ENCODE measurements around the gene ZSWIM8.
"Not testable (repeated sequence)": the region's sequence is repeated elsewhere in the genome, so short reads cannot be mapped to it uniquely, and the experiment has no call there.

ZSWIM8 gene

DNA sequence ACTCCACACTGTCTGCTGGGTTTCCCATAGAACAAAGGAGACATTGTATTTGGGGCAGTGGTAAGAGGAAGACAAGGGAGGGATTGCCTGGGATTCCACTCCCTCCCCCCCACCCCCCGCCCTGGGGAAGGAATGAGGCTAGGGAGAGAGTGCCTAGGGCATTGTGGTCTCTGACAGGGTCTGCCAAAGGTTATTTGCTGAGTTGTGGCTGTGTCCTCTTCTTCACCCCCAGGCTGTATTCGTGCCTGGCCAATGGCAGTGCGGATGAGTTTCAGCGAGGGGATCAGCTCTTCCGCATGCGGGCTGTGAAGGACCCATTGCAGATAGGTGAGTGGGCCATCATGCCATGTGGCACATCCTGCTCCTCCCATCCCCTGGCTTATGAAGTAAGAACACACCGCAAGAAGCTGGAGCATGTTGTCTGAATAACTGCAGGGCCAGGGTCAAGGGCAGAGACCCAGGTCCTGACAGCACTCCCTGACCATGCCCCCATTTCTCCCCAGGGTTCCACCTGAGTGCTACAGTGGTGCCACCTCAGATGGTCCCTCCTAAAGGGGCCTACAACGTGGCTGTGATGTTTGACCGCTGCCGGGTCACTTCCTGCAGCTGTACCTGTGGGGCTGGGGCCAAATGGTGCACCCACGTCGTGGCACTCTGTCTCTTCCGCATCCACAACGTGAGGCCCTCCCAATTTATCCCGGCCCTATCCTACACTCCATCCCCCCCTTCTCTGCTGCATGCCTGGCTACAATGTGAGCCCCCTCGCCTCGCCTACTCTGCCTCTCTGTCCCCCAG lies 3.7 kb downstream of the ZSWIM8 start:
- TF ChIP-seq POLR2A (IDR thresholded peaks at IDR 0.05; ENCODE audit: low read depth, low read length): no peak
- DNase-seq (ENCODE audit: insufficient read length) (no peak), FAIRE-seq (no peak)

DNA sequence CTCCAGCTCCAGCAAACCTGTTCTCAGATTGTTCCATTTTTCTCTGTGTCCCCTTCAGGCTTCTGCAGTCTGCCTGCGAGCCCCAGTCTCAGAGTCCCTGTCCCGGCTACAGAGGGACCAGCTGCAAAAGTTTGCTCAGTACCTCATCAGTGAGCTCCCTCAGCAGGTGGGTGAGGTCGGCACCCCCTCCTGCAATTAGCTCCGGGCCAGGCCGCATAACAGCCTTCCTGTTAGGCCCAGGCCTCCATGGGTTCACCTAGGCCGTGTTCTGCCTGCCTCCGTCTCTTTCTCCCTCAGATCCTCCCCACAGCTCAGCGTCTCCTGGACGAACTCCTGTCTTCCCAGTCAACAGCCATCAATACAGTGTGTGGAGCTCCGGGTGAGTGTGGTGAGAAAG lies 4.3 kb downstream of the ZSWIM8 start:
- no peak for FAIRE-seq

DNA sequence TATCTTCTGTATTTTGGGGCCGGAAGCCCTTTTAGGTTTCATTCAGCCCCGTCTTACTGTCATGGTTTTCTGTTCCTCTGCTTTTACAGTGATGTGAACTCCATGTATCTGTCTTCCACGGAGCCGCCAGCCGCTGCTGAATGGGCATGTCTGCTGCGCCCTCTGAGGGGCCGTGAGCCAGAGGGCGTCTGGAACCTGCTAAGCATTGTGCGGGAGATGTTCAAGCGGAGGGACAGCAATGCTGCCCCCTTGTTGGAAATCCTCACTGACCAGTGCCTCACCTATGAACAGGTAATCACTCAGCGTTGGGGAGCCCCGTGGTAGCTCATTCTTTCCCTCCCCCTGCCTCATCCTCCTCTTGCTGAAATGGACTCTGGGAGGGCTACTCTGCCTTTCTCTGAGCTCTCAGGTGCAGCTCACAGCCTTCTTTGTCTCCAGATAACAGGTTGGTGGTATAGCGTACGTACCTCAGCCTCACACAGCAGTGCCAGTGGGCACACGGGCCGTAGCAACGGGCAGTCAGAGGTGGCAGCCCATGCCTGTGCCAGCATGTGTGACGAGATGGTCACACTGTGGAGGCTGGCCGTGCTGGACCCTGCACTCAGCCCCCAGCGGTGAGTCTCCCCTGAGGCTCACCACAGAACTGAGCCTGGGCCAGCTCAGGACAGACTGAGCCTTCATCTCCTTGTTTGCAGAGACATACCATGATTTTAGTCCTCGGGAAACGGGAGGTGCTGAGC lies 5.7 kb downstream of the ZSWIM8 start:
- FAIRE-seq: no peak
- TF ChIP-seq POLR2A (IDR thresholded peaks at IDR 0.05; ENCODE audit: low read depth, low read length) (no peak), TAF1 (IDR thresholded peaks at IDR 0.05; ENCODE audit: borderline replicate concordance, low read depth, low read length) (no peak), POLR2AphosphoS5 (IDR thresholded peaks at IDR 0.05; ENCODE audit: low read depth, low read length) (no peak)
- no peak for DNase-seq (ENCODE audit: insufficient read length)

More for the DNA sequence above, 4.3 kb downstream of the ZSWIM8 start:
- no peak for DNase-seq (ENCODE audit: insufficient read length)
- TF ChIP-seq POLR2AphosphoS5 (IDR thresholded peaks at IDR 0.05; ENCODE audit: low read depth, low read length) (no peak), TAF1 (IDR thresholded peaks at IDR 0.05; ENCODE audit: borderline replicate concordance, low read depth, low read length) (no peak), POLR2A (IDR thresholded peaks at IDR 0.05; ENCODE audit: low read depth, low read length) (no peak)

DNA sequence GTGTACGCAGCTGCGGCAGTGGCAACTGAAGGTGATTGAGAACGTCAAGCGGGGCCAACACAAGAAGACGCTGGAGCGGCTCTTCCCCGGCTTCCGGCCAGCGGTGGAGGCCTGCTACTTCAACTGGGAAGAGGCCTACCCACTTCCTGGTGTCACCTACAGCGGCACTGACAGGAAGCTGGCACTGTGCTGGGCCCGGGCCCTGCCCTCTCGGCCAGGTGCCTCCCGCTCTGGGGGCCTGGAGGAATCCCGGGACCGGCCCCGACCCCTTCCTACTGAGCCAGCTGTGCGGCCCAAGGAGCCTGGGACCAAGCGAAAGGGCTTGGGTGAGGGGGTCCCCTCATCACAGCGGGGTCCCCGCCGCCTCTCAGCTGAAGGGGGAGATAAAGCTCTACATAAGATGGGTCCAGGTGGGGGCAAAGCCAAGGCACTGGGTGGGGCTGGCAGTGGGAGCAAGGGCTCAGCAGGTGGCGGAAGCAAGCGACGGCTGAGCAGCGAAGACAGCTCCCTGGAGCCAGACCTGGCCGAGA lies 6.5 kb downstream of the ZSWIM8 start:
- no peak for TF ChIP-seq TAF1 (IDR thresholded peaks at IDR 0.05; ENCODE audit: borderline replicate concordance, low read depth, low read length)
- no peak for TF ChIP-seq POLR2A (IDR thresholded peaks at IDR 0.05; ENCODE audit: low read depth, low read length)
- DNase-seq (ENCODE audit: insufficient read length) (no peak), FAIRE-seq (no peak)

DNA sequence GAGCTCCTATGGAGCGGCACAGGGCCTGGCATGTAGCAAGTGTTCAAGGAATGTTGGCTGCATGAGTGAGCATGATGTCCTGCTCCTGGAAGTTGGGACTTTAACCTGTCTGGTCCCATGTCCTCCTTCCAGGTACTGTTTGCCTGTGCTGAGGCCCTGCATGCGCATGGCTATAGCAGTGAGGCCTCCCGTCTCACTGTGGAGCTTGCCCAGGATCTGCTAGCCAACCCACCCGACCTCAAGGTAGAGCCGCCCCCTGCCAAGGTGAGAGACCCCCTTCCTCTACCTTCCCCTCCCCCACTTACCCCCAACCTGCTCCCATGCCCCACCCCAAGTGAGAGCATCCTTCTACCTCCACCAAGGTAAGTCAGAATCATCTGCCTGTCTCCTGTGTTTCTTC lies 8.1 kb downstream of the ZSWIM8 start:
- no peak for TF ChIP-seq POLR2A (IDR thresholded peaks at IDR 0.05; ENCODE audit: low read depth, low read length)
- DNase-seq (ENCODE audit: insufficient read length) (no peak), FAIRE-seq (no peak)

DNA sequence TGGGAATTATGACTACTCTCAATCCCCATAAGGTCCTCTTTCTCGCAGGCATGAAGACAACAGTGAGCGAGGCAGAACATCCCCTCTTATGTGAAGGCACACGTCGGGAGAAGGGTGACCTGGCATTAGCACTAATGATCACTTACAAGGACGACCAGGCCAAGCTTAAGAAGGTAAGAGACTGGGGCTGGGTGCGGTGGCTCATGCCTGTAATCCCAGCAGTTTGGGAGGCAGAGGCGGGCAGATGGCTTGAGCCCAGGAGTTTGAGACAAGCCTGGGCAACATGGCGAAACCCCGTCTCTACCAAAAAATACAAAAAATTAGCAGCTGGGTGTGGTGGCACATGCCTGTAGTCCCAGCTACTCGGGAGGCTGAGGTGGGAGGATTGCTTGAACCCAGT lies 10.1 kb downstream of the ZSWIM8 start:
- DNase-seq (ENCODE audit: insufficient read length); FAIRE-seq: not testable (repeated sequence)

DNA sequence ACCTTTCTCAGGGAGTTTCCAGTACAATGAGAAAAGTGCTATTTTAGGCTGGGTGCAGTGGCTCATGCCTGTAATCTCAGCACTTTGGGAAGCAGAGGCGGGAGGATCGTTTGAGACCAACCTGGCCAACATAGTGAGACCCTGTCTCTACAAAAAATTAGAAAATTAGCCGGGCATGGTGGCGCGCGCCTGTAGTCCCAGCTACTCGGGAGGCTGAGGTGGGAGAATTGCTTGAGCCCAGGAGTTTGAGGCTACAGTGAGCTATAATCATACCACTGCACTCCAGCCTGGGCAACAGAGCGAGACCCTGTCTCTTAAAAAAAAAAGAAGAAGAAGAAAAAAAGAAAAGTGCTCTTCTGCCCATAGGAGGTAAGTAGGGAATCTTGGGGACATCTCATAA lies 10.6 kb downstream of the ZSWIM8 start:
- not testable (repeated sequence) for FAIRE-seq

DNA sequence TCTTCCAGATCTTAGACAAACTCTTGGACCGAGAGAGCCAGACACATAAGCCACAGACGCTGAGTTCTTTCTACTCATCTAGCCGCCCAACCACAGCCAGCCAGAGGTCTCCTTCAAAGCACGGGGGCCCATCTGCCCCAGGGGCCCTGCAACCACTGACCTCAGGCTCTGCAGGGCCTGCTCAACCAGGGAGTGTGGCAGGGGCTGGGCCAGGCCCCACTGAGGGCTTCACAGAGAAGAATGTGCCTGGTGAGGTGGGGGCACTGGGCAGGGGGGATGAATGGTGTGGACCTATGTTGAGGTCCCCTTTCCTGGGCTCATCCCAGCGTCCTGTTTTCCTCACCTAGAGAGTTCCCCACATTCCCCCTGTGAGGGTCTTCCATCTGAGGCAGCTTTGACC lies 11.4 kb downstream of the ZSWIM8 start:
- DNase-seq (ENCODE audit: insufficient read length): no peak
- TF ChIP-seq POLR2AphosphoS5 (IDR thresholded peaks at IDR 0.05; ENCODE audit: low read depth, low read length) (0 out of 2 replicates have a peak, but pooled peaks have one; percentile 14), POLR2A (IDR thresholded peaks at IDR 0.05; ENCODE audit: low read depth, low read length) (no peak; the same call in 1 of the 2 replicates)
- FAIRE-seq: no peak

More for the DNA sequence above, 10.6 kb downstream of the ZSWIM8 start:
- DNase-seq (ENCODE audit: insufficient read length): not testable (repeated sequence)

DNA sequence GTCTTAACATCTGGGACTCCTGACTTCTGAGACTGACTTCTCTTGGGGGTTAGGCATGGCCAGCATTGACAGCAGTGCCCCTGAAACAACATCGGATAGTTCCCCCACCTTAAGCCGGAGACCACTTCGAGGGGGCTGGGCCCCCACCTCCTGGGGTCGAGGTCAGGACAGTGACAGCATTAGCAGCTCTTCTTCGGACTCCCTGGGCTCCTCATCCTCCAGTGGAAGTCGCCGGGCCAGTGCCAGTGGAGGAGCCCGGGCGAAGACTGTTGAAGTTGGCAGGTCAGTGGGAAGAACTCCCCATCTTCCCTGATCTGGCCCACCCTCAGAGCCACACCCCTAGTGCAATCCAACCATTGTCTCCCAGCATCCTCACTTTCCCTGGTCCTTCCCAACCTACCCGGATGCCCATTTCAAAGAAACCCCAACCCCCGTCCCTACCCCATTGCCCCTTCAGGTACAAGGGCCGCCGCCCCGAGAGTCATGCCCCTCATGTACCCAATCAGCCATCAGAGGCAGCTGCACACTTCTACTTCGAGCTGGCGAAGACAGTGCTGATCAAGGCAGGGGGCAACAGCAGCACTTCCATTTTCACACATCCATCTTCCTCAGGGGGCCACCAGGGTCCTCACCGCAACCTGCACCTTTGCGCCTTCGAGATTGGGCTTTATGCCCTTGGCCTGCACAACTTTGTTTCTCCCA lies 12.1 kb downstream of the ZSWIM8 start:
- no peak for FAIRE-seq
- DNase-seq (ENCODE audit: insufficient read length): no peak
- TF ChIP-seq POLR2A (IDR thresholded peaks at IDR 0.05; ENCODE audit: low read depth, low read length): no peak
- TF ChIP-seq TAF1 (IDR thresholded peaks at IDR 0.05; ENCODE audit: borderline replicate concordance, low read depth, low read length): no peak
- TF ChIP-seq POLR2AphosphoS5 (IDR thresholded peaks at IDR 0.05; ENCODE audit: low read depth, low read length): no peak

DNA sequence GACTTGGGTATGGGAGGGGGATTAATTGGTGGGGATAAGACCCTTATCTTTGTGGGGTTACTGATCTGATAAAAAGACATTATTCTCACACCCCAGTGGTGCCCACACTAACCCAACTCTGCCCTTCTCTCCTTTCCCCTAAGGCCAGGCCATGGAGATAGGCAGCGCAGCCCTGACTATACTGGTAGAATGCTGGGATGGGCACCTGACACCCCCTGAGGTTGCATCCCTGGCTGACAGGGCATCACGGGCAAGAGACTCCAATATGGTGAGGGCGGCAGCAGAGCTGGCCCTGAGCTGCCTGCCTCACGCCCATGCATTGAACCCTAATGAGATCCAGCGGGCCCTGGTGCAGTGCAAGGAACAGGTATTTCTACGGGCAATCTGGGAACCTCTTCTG lies 12.7 kb downstream of the ZSWIM8 start:
- TF ChIP-seq POLR2A (IDR thresholded peaks at IDR 0.05; ENCODE audit: low read depth, low read length): peak; percentile 41; the same call in 1 of the 2 replicates
- no peak for TF ChIP-seq POLR2AphosphoS5 (IDR thresholded peaks at IDR 0.05; ENCODE audit: low read depth, low read length)
- DNase-seq (ENCODE audit: insufficient read length) (no peak), FAIRE-seq (no peak)

DNA sequence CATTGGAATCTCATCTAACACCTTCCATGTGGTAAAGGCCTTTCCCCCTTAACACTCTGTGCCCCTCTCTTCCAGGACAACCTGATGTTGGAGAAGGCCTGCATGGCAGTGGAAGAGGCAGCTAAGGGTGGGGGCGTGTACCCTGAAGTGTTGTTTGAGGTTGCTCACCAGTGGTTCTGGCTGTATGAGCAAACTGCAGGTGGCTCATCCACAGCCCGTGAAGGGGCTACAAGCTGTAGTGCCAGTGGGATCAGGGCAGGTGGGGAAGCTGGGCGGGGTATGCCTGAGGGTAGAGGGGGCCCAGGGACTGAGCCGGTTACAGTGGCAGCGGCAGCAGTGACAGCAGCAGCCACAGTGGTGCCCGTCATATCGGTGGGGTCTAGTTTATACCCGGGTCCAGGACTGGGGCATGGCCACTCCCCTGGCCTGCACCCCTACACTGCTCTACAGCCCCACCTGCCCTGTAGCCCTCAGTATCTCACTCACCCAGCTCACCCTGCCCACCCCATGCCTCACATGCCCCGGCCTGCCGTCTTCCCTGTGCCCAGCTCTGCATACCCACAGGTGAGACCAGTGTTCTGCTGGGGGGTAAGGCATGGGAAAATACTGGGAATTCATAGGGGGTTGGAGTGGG lies 13.6 kb downstream of the ZSWIM8 start:
- TF ChIP-seq TAF1 (IDR thresholded peaks at IDR 0.05; ENCODE audit: borderline replicate concordance, low read depth, low read length): no peak
- TF ChIP-seq POLR2AphosphoS5 (IDR thresholded peaks at IDR 0.05; ENCODE audit: low read depth, low read length): no peak; the same call in 1 of the 2 replicates
- peak; percentile 45; the same call in 1 of the 2 replicates for TF ChIP-seq POLR2A (IDR thresholded peaks at IDR 0.05; ENCODE audit: low read depth, low read length)
- no peak for FAIRE-seq

More for the DNA sequence above, 13.6 kb downstream of the ZSWIM8 start:
- no peak for DNase-seq (ENCODE audit: insufficient read length)

Data from GM12892 (cell line).